Fibroblast of pulmonary artery (primary cell): ENCODE results near the gene DLD.
A peak's percentile ranks its signal among the peaks of the same experiment; 100 is the strongest.

Source experiments
- DNase-seq: peaks from one replicate; pipeline ENCODE4 v3.0.0-alpha.2; 2010; ENCODE audit warnings: low read depth
- H3K4me3 ChIP-seq: replicated peaks from 2 replicates; pipeline ENCODE4 v1.5.1; 2011; ENCODE audit warnings: low read depth, mild to moderate bottlenecking, control low read depth, low read length, moderate library complexity
- CTCF ChIP-seq: IDR thresholded peaks from 2 replicates; pipeline ENCODE4 v1.5.1; 2011; ENCODE audit warnings: mild to moderate bottlenecking, control low read depth, low read length, inconsistent platforms; ENCODE audit errors: missing control alignments

Gene DLD

GRCh38 chr7:107937531-107937930 is 46.5 kb downstream of the DLD start:
- H3K4me3 ChIP-seq: no peak overlapping the region
- DNase-seq: no peak
- no peak for TF ChIP-seq CTCF

- no peak overlapping the region for H3K4me3 ChIP-seq
- peak; percentile 70 for DNase-seq
- no peak for TF ChIP-seq CTCF
Measured at GRCh38 chr7:107938456-107939250, 47.7 kb downstream of the DLD start.

- peak; percentile 85 for DNase-seq
- no peak for TF ChIP-seq CTCF
- no peak overlapping the region for H3K4me3 ChIP-seq
Measured at GRCh38 chr7:107939573-107940489, 48.8 kb downstream of the DLD start.

- no peak for TF ChIP-seq CTCF
- DNase-seq: no peak
- no peak overlapping the region for H3K4me3 ChIP-seq
Measured at GRCh38 chr7:107940951-107941350, 50.0 kb downstream of the DLD start.

- TF ChIP-seq CTCF: no peak
- no peak overlapping the region for H3K4me3 ChIP-seq
- DNase-seq: no peak
Measured at GRCh38 chr7:107943018-107943417, 52.0 kb downstream of the DLD start.

- no peak for DNase-seq
- no peak for TF ChIP-seq CTCF
- H3K4me3 ChIP-seq: no peak overlapping the region
Measured at GRCh38 chr7:107944411-107945169, 53.6 kb downstream of the DLD start.
